ENCODE data around the gene TGFBR3. TPM values are rescaled to one million over a fixed set of nuclear protein-coding genes. Genes with fewer than 3 reads are reported as not detected.
A peak's percentile ranks its signal among the peaks of the same experiment; 100 is the strongest.

Gene TGFBR3
- total and polyA plus RNA-seq, 2 of the 13 experiments (the other 11 are each of a cell fraction or from before 2014, with no cell fraction given): 76.5 to 195 TPM

- TF ChIP-seq, protein P1, sequence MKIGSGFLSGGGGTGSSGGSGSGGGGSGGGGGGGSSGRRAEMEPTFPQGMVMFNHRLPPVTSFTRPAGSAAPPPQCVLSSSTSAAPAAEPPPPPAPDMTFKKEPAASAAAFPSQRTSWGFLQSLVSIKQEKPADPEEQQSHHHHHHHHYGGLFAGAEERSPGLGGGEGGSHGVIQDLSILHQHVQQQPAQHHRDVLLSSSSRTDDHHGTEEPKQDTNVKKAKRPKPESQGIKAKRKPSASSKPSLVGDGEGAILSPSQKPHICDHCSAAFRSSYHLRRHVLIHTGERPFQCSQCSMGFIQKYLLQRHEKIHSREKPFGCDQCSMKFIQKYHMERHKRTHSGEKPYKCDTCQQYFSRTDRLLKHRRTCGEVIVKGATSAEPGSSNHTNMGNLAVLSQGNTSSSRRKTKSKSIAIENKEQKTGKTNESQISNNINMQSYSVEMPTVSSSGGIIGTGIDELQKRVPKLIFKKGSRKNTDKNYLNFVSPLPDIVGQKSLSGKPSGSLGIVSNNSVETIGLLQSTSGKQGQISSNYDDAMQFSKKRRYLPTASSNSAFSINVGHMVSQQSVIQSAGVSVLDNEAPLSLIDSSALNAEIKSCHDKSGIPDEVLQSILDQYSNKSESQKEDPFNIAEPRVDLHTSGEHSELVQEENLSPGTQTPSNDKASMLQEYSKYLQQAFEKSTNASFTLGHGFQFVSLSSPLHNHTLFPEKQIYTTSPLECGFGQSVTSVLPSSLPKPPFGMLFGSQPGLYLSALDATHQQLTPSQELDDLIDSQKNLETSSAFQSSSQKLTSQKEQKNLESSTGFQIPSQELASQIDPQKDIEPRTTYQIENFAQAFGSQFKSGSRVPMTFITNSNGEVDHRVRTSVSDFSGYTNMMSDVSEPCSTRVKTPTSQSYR (CRISPR knock-in tag; IDR thresholded peaks at IDR 0.05; ENCODE audit: borderline replicate concordance): 0 out of 2 replicates have a peak, but pooled peaks have one; percentile 25
- TF ChIP-seq YEATS4 (CRISPR knock-in tag; IDR thresholded peaks at IDR 0.05; ENCODE audit: borderline replicate concordance) (peak; percentile 29; the same call in 1 of the 2 replicates), RBFOX2 (IDR thresholded peaks at IDR 0.05; ENCODE audit: low read depth, low read length) (peak; percentile 74), ZNF549 (CRISPR knock-in tag; IDR thresholded peaks at IDR 0.05) (peak; percentile 75; the same call in 1 of the 2 replicates), ZFY (CRISPR knock-in tag; IDR thresholded peaks at IDR 0.05) (peak; percentile 46; the same call in 1 of the 2 replicates), ASH2L (IDR thresholded peaks at IDR 0.05; ENCODE audit: insufficient read length, low read depth, low read length) (peak; percentile 45), ZNF574 (CRISPR knock-in tag; IDR thresholded peaks at IDR 0.05) (no peak), ZC3H13 (CRISPR knock-in tag; IDR thresholded peaks at IDR 0.05) (no peak), DMAP1 (CRISPR knock-in tag; IDR thresholded peaks at IDR 0.05) (0 out of 2 replicates have a peak, but pooled peaks have one; percentile 27), ETV6 (CRISPR knock-in tag; conservative IDR thresholded peaks at IDR 0.05) (no peak), HNRNPL (IDR thresholded peaks at IDR 0.05; ENCODE audit: low read depth, low read length) (0 out of 2 replicates have a peak, but pooled peaks have one; percentile 17), FOXA3 (CRISPR knock-in tag; IDR thresholded peaks at IDR 0.05) (peak; percentile 45; the same call in 1 of the 2 replicates), RBM22 (optimal IDR thresholded peaks at IDR 0.05; ENCODE audit: low read length) (peak; percentile 82), ZNF292 (CRISPR knock-in tag; IDR thresholded peaks at IDR 0.05; ENCODE audit: borderline replicate concordance, low read depth) (peak; percentile 38; the same call in 1 of the 2 replicates)
- TF ChIP-seq, protein P2, sequence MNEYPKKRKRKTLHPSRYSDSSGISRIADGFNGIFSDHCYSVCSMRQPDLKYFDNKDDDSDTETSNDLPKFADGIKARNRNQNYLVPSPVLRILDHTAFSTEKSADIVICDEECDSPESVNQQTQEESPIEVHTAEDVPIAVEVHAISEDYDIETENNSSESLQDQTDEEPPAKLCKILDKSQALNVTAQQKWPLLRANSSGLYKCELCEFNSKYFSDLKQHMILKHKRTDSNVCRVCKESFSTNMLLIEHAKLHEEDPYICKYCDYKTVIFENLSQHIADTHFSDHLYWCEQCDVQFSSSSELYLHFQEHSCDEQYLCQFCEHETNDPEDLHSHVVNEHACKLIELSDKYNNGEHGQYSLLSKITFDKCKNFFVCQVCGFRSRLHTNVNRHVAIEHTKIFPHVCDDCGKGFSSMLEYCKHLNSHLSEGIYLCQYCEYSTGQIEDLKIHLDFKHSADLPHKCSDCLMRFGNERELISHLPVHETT (CRISPR knock-in tag; conservative IDR thresholded peaks at IDR 0.05): no peak
- TF ChIP-seq, protein P3, sequence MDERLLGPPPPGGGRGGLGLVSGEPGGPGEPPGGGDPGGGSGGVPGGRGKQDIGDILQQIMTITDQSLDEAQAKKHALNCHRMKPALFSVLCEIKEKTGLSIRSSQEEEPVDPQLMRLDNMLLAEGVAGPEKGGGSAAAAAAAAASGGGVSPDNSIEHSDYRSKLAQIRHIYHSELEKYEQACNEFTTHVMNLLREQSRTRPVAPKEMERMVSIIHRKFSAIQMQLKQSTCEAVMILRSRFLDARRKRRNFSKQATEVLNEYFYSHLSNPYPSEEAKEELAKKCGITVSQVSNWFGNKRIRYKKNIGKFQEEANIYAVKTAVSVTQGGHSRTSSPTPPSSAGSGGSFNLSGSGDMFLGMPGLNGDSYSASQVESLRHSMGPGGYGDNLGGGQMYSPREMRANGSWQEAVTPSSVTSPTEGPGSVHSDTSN (CRISPR knock-in tag; IDR thresholded peaks at IDR 0.05): no peak
Observed at GRCh38 chr1:91884459-91885212, 1.3 kb downstream of the TGFBR3 start (continued).
